ENCODE measurements around the gene CDK16. TPM values are rescaled to one million over a fixed set of nuclear protein-coding genes. Genes with fewer than 3 reads are reported as not detected.

The CDK16 gene
- total RNA-seq, 2 donors from 2014 or later, result 167 to 245 TPM

DNA sequence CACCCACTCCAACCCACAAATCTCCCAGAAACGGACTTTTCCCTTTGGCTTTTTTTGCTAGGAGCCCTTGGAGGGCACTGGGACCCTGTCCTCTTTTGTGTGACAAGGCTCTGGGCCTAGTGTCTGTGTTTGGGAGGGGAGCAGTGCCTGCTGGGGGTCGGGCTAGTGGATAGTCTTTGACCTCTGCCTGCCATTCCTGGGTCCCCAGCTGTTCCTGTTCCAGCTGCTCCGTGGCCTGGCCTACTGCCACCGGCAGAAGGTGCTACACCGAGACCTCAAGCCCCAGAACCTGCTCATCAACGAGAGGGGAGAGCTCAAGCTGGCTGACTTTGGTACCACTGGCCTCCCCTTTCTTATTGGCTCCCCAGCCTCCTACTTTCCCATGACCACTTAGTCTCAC, 7.6 kb downstream of the CDK16 start:
- Histone ChIP-seq H3K9ac (ENCODE audit: extremely low read depth, low read length, poor library complexity, severe bottlenecking) (no peak overlapping the region), H3K27me3 (ENCODE audit: control insufficient read depth, insufficient read depth, low read length, poor library complexity, severe bottlenecking) (no peaks in the 10 kb centered on the region), H3K4me3 (ENCODE audit: low read length) (no peak overlapping the region), H3K4me1 (ENCODE audit: control insufficient read depth, insufficient read depth, low read length) (no peaks in the 10 kb centered on the region), H3K27ac (ENCODE audit: low read depth, low read length) (no peak overlapping the region), H3K9me3 (ENCODE audit: control insufficient read depth, low read length) (no peaks in the 10 kb centered on the region), H3K36me3 (ENCODE audit: control insufficient read depth, insufficient read depth, low read length) (peaks cover 50% of the 10 kb centered on the region)
- Mint-ChIP-seq H3K4me3 (no peak overlapping the region), H3K27ac (no peak overlapping the region), H3K27me3 (ENCODE audit: insufficient read depth) (no peaks in the 10 kb centered on the region), H3K9me3 (no peaks in the 10 kb centered on the region), H3K4me1 (no peaks in the 10 kb centered on the region), H3K36me3 (ENCODE audit: low read depth) (peaks cover 77% of the 10 kb centered on the region)
- TF ChIP-seq, protein P1, sequence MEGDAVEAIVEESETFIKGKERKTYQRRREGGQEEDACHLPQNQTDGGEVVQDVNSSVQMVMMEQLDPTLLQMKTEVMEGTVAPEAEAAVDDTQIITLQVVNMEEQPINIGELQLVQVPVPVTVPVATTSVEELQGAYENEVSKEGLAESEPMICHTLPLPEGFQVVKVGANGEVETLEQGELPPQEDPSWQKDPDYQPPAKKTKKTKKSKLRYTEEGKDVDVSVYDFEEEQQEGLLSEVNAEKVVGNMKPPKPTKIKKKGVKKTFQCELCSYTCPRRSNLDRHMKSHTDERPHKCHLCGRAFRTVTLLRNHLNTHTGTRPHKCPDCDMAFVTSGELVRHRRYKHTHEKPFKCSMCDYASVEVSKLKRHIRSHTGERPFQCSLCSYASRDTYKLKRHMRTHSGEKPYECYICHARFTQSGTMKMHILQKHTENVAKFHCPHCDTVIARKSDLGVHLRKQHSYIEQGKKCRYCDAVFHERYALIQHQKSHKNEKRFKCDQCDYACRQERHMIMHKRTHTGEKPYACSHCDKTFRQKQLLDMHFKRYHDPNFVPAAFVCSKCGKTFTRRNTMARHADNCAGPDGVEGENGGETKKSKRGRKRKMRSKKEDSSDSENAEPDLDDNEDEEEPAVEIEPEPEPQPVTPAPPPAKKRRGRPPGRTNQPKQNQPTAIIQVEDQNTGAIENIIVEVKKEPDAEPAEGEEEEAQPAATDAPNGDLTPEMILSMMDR (conservative IDR thresholded peaks at IDR 0.05), result no peak
- DNase-seq, result no peak
- 92 to 100% methylated on average over 3 to 6 of the region's 6 CpGs for WGBS, 2 experiments (ENCODE audit: insufficient coverage in 1 of 2, insufficient read length in 1 of 2)

- Mint-ChIP-seq H3K4me3 (no peak overlapping the region), H3K27me3 (ENCODE audit: insufficient read depth) (no peaks in the 10 kb centered on the region), H3K4me1 (no peaks in the 10 kb centered on the region), H3K36me3 (ENCODE audit: low read depth) (peaks cover 73% of the 10 kb centered on the region), H3K27ac (no peak overlapping the region), H3K9me3 (no peaks in the 10 kb centered on the region)
- 89 to 95% methylated on average over 4 to 19 of the region's 19 CpGs for WGBS, 2 experiments (ENCODE audit: insufficient coverage in 1 of 2, insufficient read length in 1 of 2)
- Histone ChIP-seq H3K4me1 (ENCODE audit: control insufficient read depth, insufficient read depth, low read length) (no peaks in the 10 kb centered on the region), H3K4me3 (ENCODE audit: low read length) (no peak overlapping the region), H3K9me3 (ENCODE audit: control insufficient read depth, low read length) (no peaks in the 10 kb centered on the region), H3K27ac (ENCODE audit: low read depth, low read length) (no peak overlapping the region), H3K27me3 (ENCODE audit: control insufficient read depth, insufficient read depth, low read length, poor library complexity, severe bottlenecking) (no peaks in the 10 kb centered on the region), H3K36me3 (ENCODE audit: control insufficient read depth, insufficient read depth, low read length) (peaks cover 45% of the 10 kb centered on the region), H3K9ac (ENCODE audit: extremely low read depth, low read length, poor library complexity, severe bottlenecking) (no peak overlapping the region)
- no peak for DNase-seq
- TF ChIP-seq, protein P1 (conservative IDR thresholded peaks at IDR 0.05), result no peak
Measured at GRCh38 chrX:47226531-47227333, 8.3 kb downstream of the CDK16 start.

GRCh38 chrX:47227334-47227583, 8.8 kb downstream of the CDK16 start:
- H3K4me1 Mint-ChIP-seq, result no peaks in the 10 kb centered on the region
- H3K4me3 Mint-ChIP-seq, result no peak overlapping the region
- no peak overlapping the region for H3K27ac Mint-ChIP-seq
- Histone ChIP-seq H3K9ac (ENCODE audit: extremely low read depth, low read length, poor library complexity, severe bottlenecking) (no peak overlapping the region), H3K27me3 (ENCODE audit: control insufficient read depth, insufficient read depth, low read length, poor library complexity, severe bottlenecking) (no peaks in the 10 kb centered on the region), H3K4me3 (ENCODE audit: low read length) (no peak overlapping the region), H3K4me1 (ENCODE audit: control insufficient read depth, insufficient read depth, low read length) (no peaks in the 10 kb centered on the region), H3K36me3 (ENCODE audit: control insufficient read depth, insufficient read depth, low read length) (peaks cover 45% of the 10 kb centered on the region), H3K9me3 (ENCODE audit: control insufficient read depth, low read length) (no peaks in the 10 kb centered on the region), H3K27ac (ENCODE audit: low read depth, low read length) (no peak overlapping the region)
- no peaks in the 10 kb centered on the region for H3K9me3 Mint-ChIP-seq
- H3K27me3 Mint-ChIP-seq (ENCODE audit: insufficient read depth), result no peaks in the 10 kb centered on the region
- no peak for DNase-seq
- TF ChIP-seq, protein P1 (conservative IDR thresholded peaks at IDR 0.05), result no peak
- H3K36me3 Mint-ChIP-seq (ENCODE audit: low read depth), result peaks cover 67% of the 10 kb centered on the region
- 93% methylated on average over 7 of the region's 9 CpGs; no CpG with 5 or more reads in 1 of the 2 experiments for WGBS, 2 experiments (ENCODE audit: insufficient coverage in 1 of 2, insufficient read length in 1 of 2)
